Hematopoietic multipotent progenitor cell treated with erythropoietin and hydrocortisone succinate and interleukin-3 and kit ligand, for 4 days (in vitro differentiated cells): ENCODE results near the gene PET117.
"Not testable (repeated sequence)": the region's sequence is repeated elsewhere in the genome, so short reads cannot be mapped to it uniquely, and the experiment has no call there.

ENCODE experiments used
- DNase-seq: peaks from one replicate; pipeline ENCODE4 v3.0.0-alpha.2; 2015

PET117 gene

GRCh38 chr20:18137412-18138265, at the start of gene PET117, which contains the start of gene KAT14:
Gene PET117, plus strand, starts transcription at chr20:18137863. Its CDS starts 93 bp downstream, at chr20:18137956.
Gene KAT14, plus strand, starts transcription at chr20:18137863. Its CDS starts 4,798 bp downstream, at chr20:18142661.
- DNase-seq: peak; percentile 95

- not testable (repeated sequence) for DNase-seq
Measured at GRCh38 chr20:18088298-18088697, 49.4 kb upstream of the PET117 start.

DNA sequence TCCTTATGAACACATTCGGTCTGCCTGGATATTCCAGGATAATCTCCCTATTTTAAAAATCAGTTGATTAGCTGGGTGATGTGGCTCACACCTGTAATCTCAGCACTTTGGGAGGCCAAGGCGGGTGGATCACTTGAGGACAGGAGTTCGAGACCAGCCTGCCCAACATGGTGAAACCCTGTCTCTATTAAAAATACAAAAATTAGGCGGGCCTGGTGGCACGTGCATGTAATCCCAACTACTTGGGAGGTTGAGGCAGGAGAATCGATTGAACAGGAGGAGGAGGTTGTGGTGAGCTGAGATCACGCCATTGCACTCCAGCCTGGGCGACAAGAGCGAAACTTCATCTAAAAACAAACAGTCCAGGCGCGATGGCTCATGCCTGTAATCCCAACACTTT, 48.8 kb upstream of the PET117 start:
- not testable (repeated sequence) for DNase-seq

DNA sequence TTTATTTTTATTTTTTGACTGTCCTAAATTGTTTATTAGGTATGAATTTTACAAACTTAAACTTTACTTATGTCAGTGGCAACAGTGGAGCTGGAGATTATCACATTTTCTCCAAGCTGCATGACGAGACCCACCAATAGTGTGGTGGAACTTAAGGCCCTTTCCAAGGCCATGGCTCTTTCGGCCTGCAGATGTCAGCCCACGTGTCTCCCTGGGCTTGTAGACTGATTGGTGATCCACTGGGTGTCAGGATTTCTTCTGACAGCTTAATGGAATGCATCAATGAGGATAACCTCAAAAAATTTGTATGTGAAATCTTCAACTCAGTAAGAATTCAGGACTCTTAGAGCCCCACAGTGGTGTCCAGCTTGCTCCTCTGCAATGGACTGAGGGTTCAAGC, 47.6 kb upstream of the PET117 start:
- peak; percentile 10 for DNase-seq

DNA sequence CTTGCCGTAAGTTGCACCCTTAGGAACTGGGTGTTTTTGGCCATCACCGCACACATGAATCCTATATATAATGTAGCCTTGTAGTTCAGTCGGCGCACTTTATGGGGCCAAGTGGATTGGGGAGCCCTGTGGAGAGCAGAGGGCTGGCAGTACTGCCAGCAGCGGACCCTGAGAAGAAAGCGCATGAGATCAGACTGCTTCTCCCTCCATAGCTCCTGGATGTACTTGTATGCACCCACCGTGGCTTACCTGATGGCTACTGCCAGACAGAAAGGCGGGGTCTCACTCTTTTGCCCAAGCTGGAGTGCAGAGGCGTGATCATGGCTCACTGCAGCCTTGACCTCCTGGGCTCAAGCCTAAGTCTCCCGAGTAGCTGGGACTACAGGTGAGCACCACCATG, 47.2 kb upstream of the PET117 start:
- no peak for DNase-seq

GRCh38 chr20:18091623-18092022, 46.0 kb upstream of the PET117 start:
- no peak for DNase-seq

- no peak for DNase-seq
Measured at GRCh38 chr20:18092890-18093289, 44.8 kb upstream of the PET117 start.

DNA sequence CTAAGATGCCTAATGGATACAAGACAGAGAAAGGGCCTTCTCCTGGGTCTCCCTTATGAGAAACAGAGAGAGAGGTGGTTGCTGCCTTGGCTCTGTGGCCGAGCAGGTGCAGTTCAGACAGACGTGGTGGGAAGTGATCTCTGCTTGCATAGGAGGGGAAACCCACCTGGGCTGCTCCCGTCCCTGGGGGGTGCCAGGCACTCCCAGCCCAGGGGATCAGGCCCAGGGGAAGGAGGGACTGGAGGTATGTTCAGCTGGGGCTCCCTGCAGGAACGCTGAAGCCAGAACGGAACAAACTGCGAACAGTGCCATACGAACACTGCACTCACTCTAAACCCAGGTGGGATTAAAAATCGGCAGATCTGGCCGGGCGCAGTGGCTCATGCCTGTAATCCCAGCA, 44.3 kb upstream of the PET117 start:
- DNase-seq: no peak

DNA sequence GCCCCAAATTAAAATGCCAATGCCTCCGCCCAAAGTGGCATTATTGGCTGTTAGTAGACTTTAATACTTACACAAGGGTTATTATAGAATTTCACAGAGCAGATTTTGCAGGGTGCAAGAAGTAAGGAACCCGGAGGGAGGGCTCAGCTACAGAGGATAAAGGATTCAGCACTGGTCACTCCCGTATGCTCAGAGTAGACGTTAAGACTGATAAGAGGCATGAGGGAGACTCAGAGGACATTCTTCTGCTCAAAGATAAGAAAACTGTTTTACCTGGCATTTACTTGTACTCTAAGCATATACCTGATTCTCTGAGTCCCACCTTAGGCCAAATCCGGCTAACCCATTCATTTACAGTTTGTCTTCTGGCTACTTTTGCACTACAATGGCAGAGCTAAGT, 43.5 kb upstream of the PET117 start:
- no peak for DNase-seq

DNA sequence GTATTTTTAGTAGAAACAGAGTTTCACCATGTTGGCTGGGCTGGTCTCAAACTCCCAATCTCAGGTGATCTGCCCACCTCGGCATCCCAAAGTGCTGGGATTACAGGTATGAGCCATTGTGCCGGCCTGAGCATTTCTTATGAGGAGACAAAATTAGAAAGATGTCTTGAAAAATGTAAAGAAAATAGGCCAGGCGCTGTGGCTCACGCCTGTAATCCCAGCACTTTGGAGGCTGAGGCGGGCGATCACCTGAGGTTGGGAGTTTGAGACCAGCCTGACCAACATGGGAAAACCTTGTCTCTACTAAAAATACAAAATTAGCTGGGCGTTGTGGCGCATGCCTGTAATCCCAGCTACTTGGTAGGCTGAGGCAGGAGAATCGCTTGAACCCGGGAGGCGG, 37.1 kb upstream of the PET117 start:
- DNase-seq: not testable (repeated sequence)

DNA sequence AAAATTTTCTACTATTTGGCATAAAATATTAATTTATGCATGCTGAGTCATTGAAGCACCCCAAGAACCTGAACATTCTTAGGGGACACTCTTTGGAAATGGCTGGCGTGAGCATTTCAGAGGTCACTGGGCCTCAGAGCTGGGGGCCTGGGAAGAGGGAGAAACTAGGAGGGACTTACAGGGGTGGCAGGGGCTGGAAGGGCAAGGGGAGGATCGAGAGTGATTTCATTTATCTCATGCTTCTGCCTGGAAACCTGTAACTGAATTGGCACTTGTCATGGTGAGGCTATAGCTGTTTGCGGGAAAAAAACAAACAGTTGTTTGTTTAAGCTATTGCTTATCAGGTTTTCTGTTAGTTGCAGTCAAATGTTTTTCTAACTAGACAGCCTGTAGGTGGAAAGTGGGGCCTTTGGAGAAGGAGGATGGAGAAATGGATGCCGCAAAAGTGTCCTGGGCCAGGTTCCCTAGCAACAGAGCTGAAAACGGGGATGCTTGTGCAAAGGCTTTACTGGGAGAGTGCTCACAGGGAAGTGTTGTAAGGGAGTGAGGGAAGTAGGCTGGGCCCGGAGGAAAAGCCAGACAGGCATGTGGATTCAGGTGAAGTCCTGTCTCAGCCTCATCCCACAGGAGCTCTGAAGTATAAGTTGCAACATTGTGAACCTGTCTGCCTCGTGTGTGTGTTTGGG, 36.4 kb upstream of the PET117 start:
- DNase-seq: no peak

- no peak for DNase-seq
Measured at GRCh38 chr20:18103497-18103896, 34.2 kb upstream of the PET117 start.

DNA sequence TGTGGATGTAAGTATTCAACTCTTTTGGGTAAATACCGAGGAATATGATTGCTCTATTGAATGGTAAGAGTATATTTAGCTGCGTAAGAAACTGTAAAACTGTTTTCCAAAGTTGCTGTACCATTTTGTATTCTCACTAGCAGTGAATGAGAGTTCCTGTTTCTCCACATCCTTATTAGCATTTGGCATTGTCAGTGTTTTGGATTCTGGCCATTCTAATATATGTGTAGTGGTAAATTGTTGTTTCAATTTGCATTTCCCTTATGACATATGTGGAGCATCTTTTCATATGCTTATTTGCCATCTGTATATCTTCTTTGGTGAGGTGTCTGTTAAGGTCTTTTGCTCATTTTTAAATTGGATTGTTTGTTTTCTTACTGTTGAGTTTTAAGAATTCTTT, 29.3 kb upstream of the PET117 start:
- no peak for DNase-seq

- DNase-seq: peak; percentile 11
Measured at GRCh38 chr20:18128574-18128973, 9.1 kb upstream of the PET117 start.

DNA sequence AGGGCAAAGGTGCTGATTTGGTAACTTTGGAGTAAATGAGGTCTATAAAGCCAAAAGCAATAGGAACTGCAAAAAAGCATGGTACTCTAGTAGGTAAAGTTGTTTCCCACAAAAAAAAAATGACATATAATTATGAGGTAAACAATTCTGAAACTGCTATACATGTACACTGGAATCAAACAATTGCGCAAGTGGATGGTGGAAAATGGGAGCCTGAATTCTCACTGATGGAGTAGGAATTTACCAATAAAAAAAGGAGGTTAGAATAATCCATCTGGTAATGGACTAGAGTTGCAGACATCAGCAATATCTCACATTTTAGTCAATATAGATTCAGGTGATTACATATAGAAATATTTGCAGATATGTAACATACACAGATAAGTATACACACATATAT, 5.0 kb upstream of the PET117 start:
- DNase-seq: no peak

DNA sequence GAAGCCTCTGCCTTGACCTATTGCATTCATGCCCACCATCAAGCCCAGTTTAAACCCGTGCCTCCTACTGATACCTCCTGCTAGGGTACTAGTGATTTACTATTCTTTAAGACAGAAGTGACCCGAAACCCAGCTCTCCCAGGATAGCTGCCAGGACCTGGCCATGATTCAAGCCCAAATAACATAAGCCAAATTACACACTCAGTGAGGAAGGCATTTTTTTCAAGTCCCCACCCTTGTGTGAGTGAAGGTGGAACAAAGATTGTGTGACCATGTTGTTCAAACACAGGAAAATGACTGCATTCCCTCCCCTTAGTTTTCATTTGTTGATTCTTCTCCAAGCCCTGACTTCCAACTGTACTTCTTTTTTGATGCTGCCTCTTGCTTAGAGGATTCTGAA, 3.7 kb upstream of the PET117 start:
- DNase-seq: no peak

DNA sequence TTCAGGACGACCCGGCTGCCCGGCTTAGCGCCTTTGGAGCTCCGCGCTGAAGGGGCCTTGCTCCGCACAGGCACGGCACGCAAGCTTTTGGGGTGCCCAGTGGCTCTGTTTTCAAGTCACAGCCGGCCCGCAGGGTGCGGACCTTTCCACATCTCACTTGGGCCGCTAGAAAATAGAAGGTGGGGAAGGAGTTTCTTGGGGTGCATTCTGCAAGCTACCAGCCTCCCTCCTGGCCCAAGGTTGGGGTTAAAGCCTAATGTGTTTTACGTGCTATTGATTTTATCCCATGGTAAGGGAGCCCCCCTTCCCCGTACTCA, 561 bp downstream of the PET117 start:
- DNase-seq: no peak

GRCh38 chr20:18138639-18139583, 1.2 kb downstream of the PET117 start:
- peak; percentile 22 for DNase-seq

- no peak for DNase-seq
Measured at GRCh38 chr20:18139832-18140231, 2.2 kb downstream of the PET117 start.

DNA sequence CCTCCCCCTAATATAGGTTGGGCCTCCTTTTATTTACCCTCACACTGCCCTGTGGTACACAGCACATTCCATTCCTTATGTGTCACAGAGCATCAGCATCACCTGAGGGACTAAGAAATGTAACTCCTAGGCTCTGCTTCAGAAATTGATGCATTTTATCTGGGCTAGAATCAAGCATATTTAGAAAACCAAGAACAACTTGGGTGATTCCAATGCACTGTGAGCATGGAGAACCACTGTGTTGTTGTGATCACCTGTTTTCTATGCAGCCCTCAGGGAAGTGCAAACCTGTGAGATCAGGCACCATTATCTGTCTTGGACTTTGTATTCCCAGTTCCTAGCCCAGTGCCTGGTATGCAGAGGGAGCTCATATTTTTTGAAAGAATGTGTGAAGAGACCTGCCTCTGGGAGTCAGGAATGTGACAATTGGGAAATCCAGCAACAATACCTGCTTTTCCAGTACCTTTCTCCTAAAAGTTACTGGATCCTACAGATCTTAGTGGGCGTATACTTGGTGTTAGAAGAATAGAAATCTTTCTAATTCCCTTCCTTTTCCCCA, 7.0 kb downstream of the PET117 start:
- DNase-seq: no peak

- no peak for DNase-seq
Measured at GRCh38 chr20:18154342-18154741, 16.7 kb downstream of the PET117 start.

GRCh38 chr20:18156045-18156444, 18.4 kb downstream of the PET117 start:
- DNase-seq: no peak

DNA sequence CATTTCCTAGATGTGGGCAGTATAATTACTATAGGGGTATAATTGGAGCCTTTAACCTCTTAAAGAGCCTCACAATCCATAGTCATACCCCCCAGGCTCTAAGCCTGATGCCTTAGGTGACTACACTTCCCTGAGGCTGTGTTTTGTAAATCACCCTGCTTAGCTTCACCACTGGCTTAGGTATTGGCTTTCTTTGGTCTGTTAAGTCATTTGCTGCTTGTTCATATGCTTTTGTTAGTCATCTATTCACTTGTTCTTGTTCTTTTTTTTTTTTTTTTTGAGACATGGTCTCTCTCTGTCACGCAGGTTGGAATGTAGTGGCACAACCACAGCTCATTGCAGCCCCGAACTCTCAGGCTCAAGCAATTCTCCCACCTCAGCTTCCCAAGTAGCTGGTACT, 26.7 kb downstream of the PET117 start:
- no peak for DNase-seq
